ENCODE results near the gene LRRC49.
"Not testable (repeated sequence)": the region's sequence is repeated elsewhere in the genome, so short reads cannot be mapped to it uniquely, and the experiment has no call there.

Gene LRRC49

DNA sequence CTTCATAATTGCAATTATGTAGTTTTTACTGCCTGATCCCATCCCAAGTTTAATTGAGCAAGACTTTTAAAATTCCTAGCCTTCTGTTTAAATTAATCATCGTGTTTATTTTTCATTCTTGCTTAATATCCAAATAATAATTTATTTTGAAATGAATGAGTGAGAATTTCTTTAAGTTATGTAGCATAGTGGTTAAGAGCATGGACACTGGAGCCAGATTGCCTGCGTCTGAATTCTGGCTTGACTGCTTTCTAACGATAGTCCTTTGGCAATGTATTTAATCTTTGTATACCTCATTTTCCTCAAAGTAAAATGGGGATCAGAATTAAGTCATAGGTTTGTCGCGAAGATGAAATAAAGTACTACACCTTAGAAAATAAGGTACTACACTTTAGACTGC is 71.4 kb downstream of the LRRC49 start:
- Histone ChIP-seq H3K4me1 (ENCODE audit: insufficient read depth, low read length) (no peaks in the 10 kb centered on the region), H3K36me3 (ENCODE audit: insufficient read depth, low read length) (no peaks in the 10 kb centered on the region), H3K9ac (ENCODE audit: low read depth, low read length) (no peak overlapping the region), H3K9me3 (ENCODE audit: control insufficient read depth, insufficient read depth, low read length) (no peaks in the 10 kb centered on the region)

GRCh38 chr15:70964686-70965085 is 72.1 kb downstream of the LRRC49 start:
- H3K4me1 ChIP-seq (ENCODE audit: insufficient read depth, low read length): no peaks in the 10 kb centered on the region
- no peaks in the 10 kb centered on the region for H3K36me3 ChIP-seq (ENCODE audit: insufficient read depth, low read length)

DNA sequence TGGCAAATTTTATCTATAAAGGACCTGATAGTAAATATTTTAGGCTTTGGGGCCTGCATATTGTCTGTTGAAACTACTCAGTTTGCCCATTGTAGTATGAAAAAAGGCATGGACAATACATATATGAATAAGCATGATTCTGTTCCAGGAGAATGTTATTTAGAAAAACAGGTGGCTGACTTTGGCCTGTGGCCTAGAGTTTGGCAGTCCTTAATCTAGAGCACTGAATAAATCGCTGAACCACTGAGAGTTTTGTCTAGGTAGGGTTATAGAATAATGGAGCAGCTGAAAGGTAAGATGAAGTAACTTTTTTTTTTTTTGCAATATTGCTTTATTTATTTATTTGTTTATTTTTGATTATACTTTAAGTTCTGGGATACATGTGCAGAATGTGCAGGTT is 75.0 kb downstream of the LRRC49 start:
- H3K36me3 ChIP-seq (ENCODE audit: insufficient read depth, low read length): no peaks in the 10 kb centered on the region
- H3K9ac ChIP-seq (ENCODE audit: low read depth, low read length): no peak overlapping the region
- no peaks in the 10 kb centered on the region for H3K4me1 ChIP-seq (ENCODE audit: insufficient read depth, low read length)
- no peaks in the 10 kb centered on the region for H3K9me3 ChIP-seq (ENCODE audit: control insufficient read depth, insufficient read depth, low read length)

More at GRCh38 chr15:70964686-70965085, 72.1 kb downstream of the LRRC49 start:
- Histone ChIP-seq H3K9ac (ENCODE audit: low read depth, low read length) (no peak overlapping the region), H3K9me3 (ENCODE audit: control insufficient read depth, insufficient read depth, low read length) (no peaks in the 10 kb centered on the region)

GRCh38 chr15:70974004-70974832 is 81.6 kb downstream of the LRRC49 start:
- no peaks in the 10 kb centered on the region for H3K9me3 ChIP-seq (ENCODE audit: control insufficient read depth, insufficient read depth, low read length)
- H3K4me1 ChIP-seq (ENCODE audit: insufficient read depth, low read length): no peaks in the 10 kb centered on the region
- no peaks in the 10 kb centered on the region for H3K36me3 ChIP-seq (ENCODE audit: insufficient read depth, low read length)
- no peak overlapping the region for H3K9ac ChIP-seq (ENCODE audit: low read depth, low read length)

DNA sequence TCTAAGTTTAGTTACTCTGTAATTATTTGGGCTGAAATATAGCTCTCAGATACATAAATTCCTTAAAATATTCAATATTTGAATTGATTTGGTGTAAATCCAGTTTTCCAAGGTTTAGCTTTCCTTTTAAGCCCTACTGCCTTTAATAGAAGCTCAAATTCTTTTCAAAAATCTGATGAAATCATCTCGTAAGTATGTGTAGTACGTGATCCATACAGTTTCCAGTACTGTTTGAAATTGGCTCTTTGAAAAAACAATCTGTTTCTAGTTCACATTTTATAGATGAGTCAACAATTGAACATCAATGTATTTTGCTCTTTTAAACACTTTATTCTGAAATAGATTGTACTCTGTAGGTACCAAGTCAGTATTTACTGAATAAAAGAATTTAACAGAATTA is 84.2 kb downstream of the LRRC49 start:
- Histone ChIP-seq H3K9me3 (ENCODE audit: control insufficient read depth, insufficient read depth, low read length) (no peaks in the 10 kb centered on the region), H3K4me1 (ENCODE audit: insufficient read depth, low read length) (no peaks in the 10 kb centered on the region), H3K36me3 (ENCODE audit: insufficient read depth, low read length) (no peaks in the 10 kb centered on the region), H3K9ac (ENCODE audit: low read depth, low read length) (no peak overlapping the region)

GRCh38 chr15:70995383-70995970 is 102.9 kb downstream of the LRRC49 start:
- no peak overlapping the region for H3K9ac ChIP-seq (ENCODE audit: low read depth, low read length)
- peaks cover 4% of the 10 kb centered on the region; the same call in 1 of the 2 replicates for H3K36me3 ChIP-seq (ENCODE audit: insufficient read depth, low read length)
- no peaks in the 10 kb centered on the region for H3K4me1 ChIP-seq (ENCODE audit: insufficient read depth, low read length)
- peaks cover 14% of the 10 kb centered on the region for H3K9me3 ChIP-seq (ENCODE audit: control insufficient read depth, insufficient read depth, low read length)

GRCh38 chr15:70998319-70998718 is 105.7 kb downstream of the LRRC49 start:
- Histone ChIP-seq H3K36me3 (ENCODE audit: insufficient read depth, low read length) (no peaks in the 10 kb centered on the region), H3K9me3 (ENCODE audit: control insufficient read depth, insufficient read depth, low read length) (peaks cover 9% of the 10 kb centered on the region; the same call in 1 of the 2 replicates), H3K4me1 (ENCODE audit: insufficient read depth, low read length) (no peaks in the 10 kb centered on the region), H3K9ac (ENCODE audit: low read depth, low read length) (no peak overlapping the region)

GRCh38 chr15:71002316-71002715 is 109.7 kb downstream of the LRRC49 start:
- Histone ChIP-seq H3K9me3 (ENCODE audit: control insufficient read depth, insufficient read depth, low read length) (peaks cover 6% of the 10 kb centered on the region; the same call in 1 of the 2 replicates), H3K36me3 (ENCODE audit: insufficient read depth, low read length) (no peaks in the 10 kb centered on the region), H3K9ac (ENCODE audit: low read depth, low read length) (no peak overlapping the region), H3K4me1 (ENCODE audit: insufficient read depth, low read length) (no peaks in the 10 kb centered on the region)

DNA sequence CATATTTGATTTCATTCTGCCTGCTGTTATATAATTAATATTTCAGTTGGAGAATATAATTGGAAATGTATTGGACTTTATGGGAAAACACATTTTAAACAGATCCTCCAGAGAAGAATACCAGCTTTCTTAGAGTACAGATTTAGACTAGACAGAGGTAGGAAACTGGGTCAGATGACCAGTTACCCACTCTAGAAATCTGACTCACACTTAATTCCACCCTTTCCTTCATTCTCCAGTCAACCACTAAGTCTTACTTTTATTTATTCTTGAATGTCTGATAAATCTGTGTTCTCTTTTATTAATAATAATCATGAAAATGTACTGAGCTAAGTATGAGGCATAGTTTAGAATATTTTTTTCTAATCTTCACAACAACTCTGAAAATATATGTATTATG is 110.7 kb downstream of the LRRC49 start:
- peaks cover 6% of the 10 kb centered on the region; the same call in 1 of the 2 replicates for H3K9me3 ChIP-seq (ENCODE audit: control insufficient read depth, insufficient read depth, low read length)
- no peak overlapping the region for H3K9ac ChIP-seq (ENCODE audit: low read depth, low read length)
- no peaks in the 10 kb centered on the region for H3K4me1 ChIP-seq (ENCODE audit: insufficient read depth, low read length)
- no peaks in the 10 kb centered on the region for H3K36me3 ChIP-seq (ENCODE audit: insufficient read depth, low read length)

DNA sequence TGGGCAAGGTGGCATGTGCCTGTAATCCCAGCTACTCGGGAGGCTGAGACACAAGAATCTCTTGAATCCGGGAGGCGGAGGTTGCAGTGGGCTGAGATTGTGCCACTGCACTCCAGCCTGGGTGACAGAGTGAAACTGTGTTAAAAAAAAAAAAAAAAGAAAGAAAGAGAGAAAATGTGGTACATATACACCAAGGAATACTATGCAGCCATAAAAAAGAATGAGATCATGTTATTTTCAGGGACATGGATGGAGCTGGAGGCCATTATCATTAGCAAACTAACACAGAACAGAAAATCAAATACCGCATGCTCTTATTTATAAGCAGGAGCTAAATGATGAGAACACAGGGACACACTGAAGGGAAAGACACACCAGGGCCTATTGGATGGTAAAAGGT is 111.9 kb downstream of the LRRC49 start:
- not testable (repeated sequence) for H3K9ac ChIP-seq (ENCODE audit: low read depth, low read length); H3K36me3 ChIP-seq (ENCODE audit: insufficient read depth, low read length); H3K4me1 ChIP-seq (ENCODE audit: insufficient read depth, low read length)

DNA sequence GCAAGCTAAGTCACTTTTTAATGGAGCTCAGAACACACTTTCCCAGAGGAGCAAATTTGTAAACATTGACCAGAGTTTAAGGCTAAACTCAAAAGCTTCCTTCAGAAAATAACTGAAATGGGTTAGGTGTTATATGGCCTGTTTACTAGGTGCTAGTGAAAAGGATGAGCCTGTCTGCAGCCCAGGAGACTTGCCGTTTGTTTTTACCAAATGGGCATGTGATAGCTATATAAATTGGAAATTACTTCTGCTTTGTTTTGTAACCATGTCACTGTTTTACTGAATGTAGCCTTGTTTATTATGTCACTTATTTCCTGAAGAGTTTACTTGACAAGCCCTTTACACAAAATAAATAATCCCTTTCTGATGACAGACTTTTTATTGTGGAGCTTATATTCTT is 113.3 kb downstream of the LRRC49 start:
- no peaks in the 10 kb centered on the region for H3K4me1 ChIP-seq (ENCODE audit: insufficient read depth, low read length)
- H3K36me3 ChIP-seq (ENCODE audit: insufficient read depth, low read length): no peaks in the 10 kb centered on the region
- no peak overlapping the region for H3K9ac ChIP-seq (ENCODE audit: low read depth, low read length)
- no peaks in the 10 kb centered on the region for H3K9me3 ChIP-seq (ENCODE audit: control insufficient read depth, insufficient read depth, low read length)

More for the DNA sequence above, 111.9 kb downstream of the LRRC49 start:
- not testable (repeated sequence) for H3K9me3 ChIP-seq (ENCODE audit: control insufficient read depth, insufficient read depth, low read length)

DNA sequence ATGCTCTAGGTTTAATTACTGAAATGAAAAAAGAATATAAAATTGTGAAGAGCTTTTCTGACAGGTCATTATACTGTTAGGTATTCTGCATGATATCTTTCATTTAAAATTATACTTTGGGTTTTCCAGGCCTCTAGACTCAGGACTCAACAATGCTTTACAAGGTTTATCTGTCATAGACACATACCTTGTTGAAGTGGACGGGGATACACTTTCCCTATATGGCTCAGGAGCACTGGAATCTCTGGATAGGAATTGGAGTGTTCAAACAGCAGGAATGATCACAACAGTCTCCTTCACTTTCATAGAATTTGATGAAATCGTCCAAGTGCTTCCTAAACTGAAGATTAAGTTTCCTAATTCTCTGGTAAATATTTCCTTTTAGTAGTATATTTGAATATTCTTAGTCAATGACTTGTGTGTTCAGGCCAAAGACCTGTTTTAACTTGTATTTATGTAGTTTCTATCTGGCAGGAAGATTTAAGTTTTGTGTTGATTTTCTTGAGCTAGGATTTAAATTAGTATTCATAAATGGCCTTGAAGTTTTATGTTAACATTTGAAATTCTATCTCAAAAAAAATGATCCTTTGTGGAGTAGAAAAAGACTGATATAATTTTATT is 115.7 kb downstream of the LRRC49 start:
- no peaks in the 10 kb centered on the region for H3K36me3 ChIP-seq (ENCODE audit: insufficient read depth, low read length)
- H3K9me3 ChIP-seq (ENCODE audit: control insufficient read depth, insufficient read depth, low read length): no peaks in the 10 kb centered on the region
- H3K9ac ChIP-seq (ENCODE audit: low read depth, low read length): no peak overlapping the region
- H3K4me1 ChIP-seq (ENCODE audit: insufficient read depth, low read length): no peaks in the 10 kb centered on the region

DNA sequence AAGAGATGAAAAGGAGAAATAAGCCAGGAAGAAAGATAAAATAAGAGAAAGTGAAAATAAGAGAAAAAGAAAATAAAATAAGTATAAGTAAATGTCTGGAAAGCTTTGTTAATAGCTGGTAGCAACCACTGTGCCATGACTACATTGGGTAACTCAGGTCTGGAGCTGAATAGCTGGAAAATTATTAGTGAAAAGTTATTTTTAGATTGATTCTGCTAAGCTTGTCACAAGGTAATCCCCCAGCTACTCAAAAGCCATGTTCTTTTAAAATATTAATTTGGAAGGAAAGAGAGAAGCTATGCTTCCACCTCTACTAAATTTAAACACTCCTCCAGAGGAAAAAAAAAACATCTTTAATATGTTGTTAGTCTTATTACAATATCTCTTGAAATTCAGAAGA is 117.8 kb downstream of the LRRC49 start:
- no peak overlapping the region for H3K9ac ChIP-seq (ENCODE audit: low read depth, low read length)
- H3K4me1 ChIP-seq (ENCODE audit: insufficient read depth, low read length): no peaks in the 10 kb centered on the region
- no peaks in the 10 kb centered on the region for H3K36me3 ChIP-seq (ENCODE audit: insufficient read depth, low read length)
- H3K9me3 ChIP-seq (ENCODE audit: control insufficient read depth, insufficient read depth, low read length): no peaks in the 10 kb centered on the region

GRCh38 chr15:71010997-71011396 is 118.4 kb downstream of the LRRC49 start:
- Histone ChIP-seq H3K4me1 (ENCODE audit: insufficient read depth, low read length) (no peaks in the 10 kb centered on the region), H3K36me3 (ENCODE audit: insufficient read depth, low read length) (no peaks in the 10 kb centered on the region), H3K9me3 (ENCODE audit: control insufficient read depth, insufficient read depth, low read length) (no peaks in the 10 kb centered on the region), H3K9ac (ENCODE audit: low read depth, low read length) (no peak overlapping the region)

Data from ES-I3 (cell line).